Endothelial cell of umbilical vein (primary cell): ENCODE results near the gene RTN4IP1. TPM values are rescaled to one million over a fixed set of nuclear protein-coding genes. Genes with fewer than 3 reads are reported as not detected.

Experiments
- BruUV-seq: library from RNA; stranded (reverse); fragments of 400-500 nt; replicated peaks from 2 replicates; lab custom pipeline; 2021; lab: Mats Ljungman, UMichigan
- CTCF ChIA-PET: fragments of 300-600, 350-600 bp; sonication (Branson Sonifier 250); formaldehyde crosslinking; loops from one replicate; lab custom pipeline; 2021; ENCODE audit warnings: antibody characterized with exemption, inconsistent platforms; lab: Charles Lee
- POLR2A ChIA-PET: fragments of 300-600, 350-600 bp; sonication (Branson Sonifier 250); formaldehyde crosslinking; loops from one replicate; lab custom pipeline; 2021; ENCODE audit warnings: antibody characterized with exemption, inconsistent platforms; lab: Charles Lee
- DNase-seq: peaks from one replicate; pipeline ENCODE4 v3.0.0-alpha.2; 2011; ENCODE audit warnings: low read depth, low spot score
- FAIRE-seq: peaks from 2 replicates; lab custom pipeline; 2011; peaks lifted over from hg19 to GRCh38; lab: Jason Lieb, UNC
- H2AFZ ChIP-seq: 2 replicates; pipeline ENCODE4 v1.6.0; 2012; ENCODE audit warnings: low read depth, low read length, control low read depth, inconsistent platforms
- H3K27ac ChIP-seq: 2 replicates; pipeline ENCODE4 v1.5.1; 2011; ENCODE audit warnings: low read depth, mild to moderate bottlenecking, control low read depth, low read length, moderate library complexity; ENCODE audit not compliant: insufficient read depth
- H3K27me3 ChIP-seq, 2 experiments: 2 replicates each; pipeline versions ENCODE4 v1.6.0 to v1.6.1; 2011; ENCODE audit warnings: low read length in 2 of 2, mixed read lengths in 1 of 2; ENCODE audit not compliant: control insufficient read depth in 2 of 2, insufficient read depth in 2 of 2
- H3K36me3 ChIP-seq, 2 experiments: 2 replicates in 1 of 2; 3 replicates in 1 of 2; pipeline ENCODE4 v1.5.1; 2011; ENCODE audit warnings: low read length in 2 of 2, mild to moderate bottlenecking in 1 of 2, moderate library complexity in 1 of 2; ENCODE audit not compliant: control insufficient read depth in 2 of 2, insufficient read depth in 2 of 2; ENCODE audit errors: extremely low read depth in 1 of 2
- H3K4me1 ChIP-seq: 3 replicates; pipeline ENCODE4 v1.5.1; 2011; ENCODE audit warnings: mild to moderate bottlenecking, low read length; ENCODE audit not compliant: control insufficient read depth, insufficient read depth; ENCODE audit errors: extremely low read depth
- H3K4me2 ChIP-seq: 2 replicates; pipeline ENCODE4 v1.6.1; 2011; ENCODE audit warnings: low read length, control low read depth, mixed read lengths; ENCODE audit not compliant: insufficient read depth
- H3K4me3 ChIP-seq, 3 experiments: fragments of 200-600 bp in 1 of 3; sonication (generic), shearing (Covaris generic) in 1 of 3; replicated peaks in 1 of 3; 2 replicates each; pipeline ENCODE4 v1.5.1; 2011 to 2016; ENCODE audit warnings: control low read depth in 3 of 3, low read length in 3 of 3, mild to moderate bottlenecking in 2 of 3, inconsistent platforms in 1 of 3, low read depth in 1 of 3, moderate library complexity in 1 of 3; ENCODE audit not compliant: insufficient read depth in 1 of 3
- H3K79me2 ChIP-seq: 2 replicates; pipeline ENCODE4 v1.6.0; 2012; ENCODE audit warnings: low read length, inconsistent platforms; ENCODE audit not compliant: control insufficient read depth, insufficient read depth
- H3K9ac ChIP-seq: replicated peaks from 2 replicates; pipeline ENCODE3; 2011; ENCODE audit warnings: low read length, control low read depth; ENCODE audit not compliant: insufficient read depth; ENCODE audit errors: extremely low read depth
- H3K9me1 ChIP-seq: replicated peaks from 3 replicates; pipeline ENCODE4 v1.6.0; 2011; ENCODE audit warnings: mild to moderate bottlenecking, low read length; ENCODE audit not compliant: control insufficient read depth, insufficient read depth; ENCODE audit errors: extremely low read depth
- H3K9me3 ChIP-seq: replicated peaks from 2 replicates; pipeline ENCODE4 v1.5.1; 2012; ENCODE audit warnings: low read length, inconsistent platforms; ENCODE audit not compliant: control insufficient read depth, insufficient read depth
- H4K20me1 ChIP-seq: replicated peaks from 2 replicates; pipeline ENCODE3; 2011; ENCODE audit warnings: mild to moderate bottlenecking, low read length; ENCODE audit not compliant: control insufficient read depth, insufficient read depth; ENCODE audit errors: extremely low read depth
- EZH2 ChIP-seq: IDR thresholded peaks from 2 replicates; pipeline ENCODE4 v1.6.1; 2012; ENCODE audit warnings: borderline replicate concordance, low read depth, mild to moderate bottlenecking, moderate library complexity, low read length, inconsistent platforms; ENCODE audit not compliant: severe bottlenecking
- FOS ChIP-seq: IDR thresholded peaks from 2 replicates; pipeline ENCODE4 v1.6.1; 2011; ENCODE audit warnings: mild to moderate bottlenecking, low read length, moderate library complexity, borderline replicate concordance; ENCODE audit not compliant: insufficient read depth
- GATA2 ChIP-seq: IDR thresholded peaks from 2 replicates; pipeline ENCODE4 v1.7.0; 2011; ENCODE audit warnings: low read depth, mild to moderate bottlenecking, moderate library complexity, mixed read lengths, low read length; ENCODE audit not compliant: insufficient read length, insufficient read depth
- JUN ChIP-seq: IDR thresholded peaks from 2 replicates; pipeline ENCODE4 v1.6.1; 2011; ENCODE audit warnings: borderline replicate concordance, low read depth; ENCODE audit not compliant: insufficient read length, insufficient read depth
- MYC ChIP-seq: IDR thresholded peaks from one replicate; pipeline ENCODE4 v1.6.1; 2011; ENCODE audit warnings: mild to moderate bottlenecking, low read depth, low read length
- POLR2A ChIP-seq: IDR thresholded peaks from 2 replicates; pipeline ENCODE4 v1.6.1; 2012; ENCODE audit warnings: low read depth, mild to moderate bottlenecking, control low read depth, low read length
- POLR2AphosphoS5 ChIP-seq: IDR thresholded peaks from 2 replicates; pipeline ENCODE4 v1.6.1; 2012; ENCODE audit warnings: low read depth, mild to moderate bottlenecking, control low read depth, low read length, moderate library complexity; ENCODE audit not compliant: insufficient read depth
- dilution Hi-C: fragments of 300-500 bp; cut with MboI; formaldehyde crosslinking; loops from one replicate; pipeline ENCODE4 v1.15.0; 2019; ENCODE audit warnings: low sequenced_read_pairs; ENCODE audit not compliant: extremely low pct_ligation_motif_present
- intact Hi-C: fragments of 100-400 bp; cut with micrococcal nuclease; formaldehyde crosslinking; loops from one replicate; pipeline ENCODE4 v1.10.0; 2022
- polyA plus RNA-seq, 4 experiments: library from polyadenylated mRNA; depleted of rRNA in 3 of 4; stranded (reverse) in 3 of 4; unstranded in 1 of 4; fragments of >200 nt; gene quantifications; 2 replicates each; pipeline versions ENCODE4 v1.2.1 to v1.2.3, GENCODE V29; 2011 to 2012; ENCODE audit warnings: missing spikeins in 1 of 4
- total RNA-seq: library from RNA; stranded (reverse); gene quantifications from 2 replicates; pipeline ENCODE4 v1.2.3, GENCODE V29; 2021
- TF ChIP-seq, protein P1 (sequence below), 2 donors: IDR thresholded peaks; 1 replicate in 1 of 2; 2 replicates in 1 of 2; pipeline ENCODE4 v1.5.1; 2011; ENCODE audit warnings: low read length in 2 of 2, mild to moderate bottlenecking in 2 of 2, moderate library complexity in 2 of 2, control low read depth in 1 of 2, inconsistent platforms in 1 of 2, low read depth in 1 of 2; ENCODE audit not compliant: insufficient read depth in 1 of 2; ENCODE audit errors: extremely low read depth in 1 of 2
- TF ChIP-seq, protein P2 (sequence below): IDR thresholded peaks from 2 replicates; pipeline ENCODE4 v1.6.1; 2011; ENCODE audit not compliant: insufficient read depth, insufficient read length

Gene RTN4IP1
- total and polyA plus RNA-seq, 2 donors (not counting 3 experiments of a cell fraction or from before 2014, with no cell fraction given), result 3.9 to 5.4 TPM

DNA sequence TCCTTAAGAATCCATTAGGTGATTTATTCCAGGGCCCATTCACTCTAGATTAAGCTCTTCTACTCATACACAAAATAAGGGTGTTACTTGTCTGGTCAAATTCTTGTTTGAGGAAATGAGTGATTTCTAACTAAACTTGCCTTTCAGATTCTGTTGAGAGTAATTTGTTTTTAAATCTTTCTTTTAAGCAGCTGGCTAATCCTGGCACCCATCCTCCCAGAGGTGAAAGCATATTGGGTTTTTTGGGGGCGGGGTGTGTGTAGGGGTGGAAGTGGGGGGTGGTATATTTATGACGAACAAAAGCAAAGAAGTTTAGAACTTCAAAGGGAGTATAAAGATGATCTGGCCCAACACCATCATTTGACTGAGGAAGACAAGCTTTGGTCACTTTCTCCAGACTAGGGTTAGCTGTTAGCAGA is 94.7 kb downstream of the RTN4IP1 start:
- no peak overlapping the region for H3K9ac ChIP-seq
- H3K4me2 ChIP-seq, result no peak overlapping the region
- H3K9me3 ChIP-seq, result no peaks in the 10 kb centered on the region
- no peak for TF ChIP-seq EZH2
- no peak for TF ChIP-seq FOS
- TF ChIP-seq POLR2AphosphoS5, result no peak
- TF ChIP-seq, protein P1, sequence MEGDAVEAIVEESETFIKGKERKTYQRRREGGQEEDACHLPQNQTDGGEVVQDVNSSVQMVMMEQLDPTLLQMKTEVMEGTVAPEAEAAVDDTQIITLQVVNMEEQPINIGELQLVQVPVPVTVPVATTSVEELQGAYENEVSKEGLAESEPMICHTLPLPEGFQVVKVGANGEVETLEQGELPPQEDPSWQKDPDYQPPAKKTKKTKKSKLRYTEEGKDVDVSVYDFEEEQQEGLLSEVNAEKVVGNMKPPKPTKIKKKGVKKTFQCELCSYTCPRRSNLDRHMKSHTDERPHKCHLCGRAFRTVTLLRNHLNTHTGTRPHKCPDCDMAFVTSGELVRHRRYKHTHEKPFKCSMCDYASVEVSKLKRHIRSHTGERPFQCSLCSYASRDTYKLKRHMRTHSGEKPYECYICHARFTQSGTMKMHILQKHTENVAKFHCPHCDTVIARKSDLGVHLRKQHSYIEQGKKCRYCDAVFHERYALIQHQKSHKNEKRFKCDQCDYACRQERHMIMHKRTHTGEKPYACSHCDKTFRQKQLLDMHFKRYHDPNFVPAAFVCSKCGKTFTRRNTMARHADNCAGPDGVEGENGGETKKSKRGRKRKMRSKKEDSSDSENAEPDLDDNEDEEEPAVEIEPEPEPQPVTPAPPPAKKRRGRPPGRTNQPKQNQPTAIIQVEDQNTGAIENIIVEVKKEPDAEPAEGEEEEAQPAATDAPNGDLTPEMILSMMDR (IDR thresholded peaks at IDR 0.05; ENCODE audit: extremely low read depth in 1 of 2, insufficient read depth in 1 of 2, low read depth in 1 of 2, low read length in 2 of 2), result no peak
- TF ChIP-seq POLR2A, result no peak
- no peak for TF ChIP-seq GATA2
- TF ChIP-seq JUN, result no peak
- no peak for TF ChIP-seq MYC
- TF ChIP-seq, protein P2, sequence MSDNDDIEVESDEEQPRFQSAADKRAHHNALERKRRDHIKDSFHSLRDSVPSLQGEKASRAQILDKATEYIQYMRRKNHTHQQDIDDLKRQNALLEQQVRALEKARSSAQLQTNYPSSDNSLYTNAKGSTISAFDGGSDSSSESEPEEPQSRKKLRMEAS, result no peak
- no peaks in the 10 kb centered on the region for H3K27me3 ChIP-seq
- no peaks in the 10 kb centered on the region for H3K9me1 ChIP-seq
- H2AFZ ChIP-seq, result no peak overlapping the region
- no peaks in the 10 kb centered on the region for H3K79me2 ChIP-seq
- FAIRE-seq (no peak), DNase-seq (no peak)
- H3K36me3 ChIP-seq, result no peaks in the 10 kb centered on the region
- BruUV-seq, result no TSS peak
- no peaks in the 10 kb centered on the region for H4K20me1 ChIP-seq
- no peak overlapping the region for H3K27ac ChIP-seq
- CTCF ChIA-PET, result interaction anchor here (1.1 to 1.8 kb wide), 4 partner anchors 16 to 32 kb away, joined by 3 to 13 read pairs (median 4); no protein-coding TSS in a partner anchor
- dilution Hi-C loops (no loop called here), intact Hi-C loops (no loop called here)
- H3K4me1 ChIP-seq, result peaks cover 21% of the 10 kb centered on the region
- POLR2A ChIA-PET, result no interaction called here
- no peak overlapping the region for H3K4me3 ChIP-seq
